BLaER1 treated with 17β-estradiol and CSF1 and Interleukin-3, amounts not matched to agents 10 nM and 100 nM (cell line): ENCODE results near the gene IQCK.

Experiments
- H3K27ac ChIP-seq, 11 experiments: shearing (Covaris generic); formaldehyde crosslinking; 2 replicates each; pipeline ENCODE4 v1.8.1; 2022
- H3K27me3 ChIP-seq, 11 experiments: shearing (Covaris generic); formaldehyde crosslinking; 2 replicates each; pipeline ENCODE4 v1.8.1; 2022
- H3K36me3 ChIP-seq, 11 experiments: shearing (Covaris generic); formaldehyde crosslinking; 2 replicates each; pipeline ENCODE4 v1.8.1; 2022
- H3K4me1 ChIP-seq, 10 experiments: shearing (Covaris generic); formaldehyde crosslinking; 2 replicates each; pipeline ENCODE4 v1.8.1; 2022
- H3K4me2 ChIP-seq, 11 experiments: shearing (Covaris generic); formaldehyde crosslinking; 2 replicates each; pipeline ENCODE4 v1.8.1; 2022
- H3K4me3 ChIP-seq, 10 experiments: shearing (Covaris generic); formaldehyde crosslinking; 2 replicates each; pipeline ENCODE4 v1.8.1; 2022
- H3K9ac ChIP-seq, 11 experiments: shearing (Covaris generic); formaldehyde crosslinking; 2 replicates each; pipeline ENCODE4 v1.8.1; 2022
- H3K9me3 ChIP-seq, 11 experiments: shearing (Covaris generic); formaldehyde crosslinking; replicated peaks in 1 of 11; 2 replicates each; pipeline ENCODE4 v1.8.1; 2022
- H4K20me1 ChIP-seq, 11 experiments: shearing (Covaris generic); formaldehyde crosslinking; 2 replicates each; pipeline ENCODE4 v1.8.1; 2022
- Cebpa-rat ChIP-seq, 11 experiments: shearing (Covaris generic); IDR thresholded peaks; 2 replicates each; pipeline ENCODE4 v1.8.1; 2022

The IQCK gene

GRCh38 chr16:19856120-19856519, 138.0 kb downstream of the IQCK start:
- H3K4me3 ChIP-seq = no peak overlapping the region
- H4K20me1 ChIP-seq = no peaks in the 10 kb centered on the region
- H3K9ac ChIP-seq = no peak overlapping the region
- H3K9me3 ChIP-seq = no peaks in the 10 kb centered on the region
- peaks cover 0 to 6% (median 0%) of the 10 kb centered on the region in 10 experiments; a peak in 3 of 20 replicates for H3K4me1 ChIP-seq
- H3K36me3 ChIP-seq = no peaks in the 10 kb centered on the region
- H3K27ac ChIP-seq = no peak overlapping the region
- TF ChIP-seq Cebpa-rat (IDR thresholded peaks at IDR 0.05) = no peak
- no peak overlapping the region for H3K4me2 ChIP-seq
- no peaks in the 10 kb centered on the region for H3K27me3 ChIP-seq

GRCh38 chr16:19857593-19858339, 139.7 kb downstream of the IQCK start:
- H3K36me3 ChIP-seq = no peaks in the 10 kb centered on the region
- H3K27ac ChIP-seq = no peak overlapping the region
- no peak for TF ChIP-seq Cebpa-rat (IDR thresholded peaks at IDR 0.05)
- H3K4me3 ChIP-seq = no peak overlapping the region
- no peak overlapping the region for H3K4me2 ChIP-seq
- no peaks in the 10 kb centered on the region for H4K20me1 ChIP-seq
- H3K4me1 ChIP-seq = peaks cover 0 to 5% (median 0%) of the 10 kb centered on the region in 10 experiments; a peak in 3 of 20 replicates
- H3K9me3 ChIP-seq = no peaks in the 10 kb centered on the region
- no peaks in the 10 kb centered on the region for H3K27me3 ChIP-seq
- no peak overlapping the region for H3K9ac ChIP-seq

- Histone ChIP-seq H3K4me1 (peaks cover 0 to 5% (median 0%) of the 10 kb centered on the region in 10 experiments; a peak in 3 of 20 replicates), H3K9me3 (no peaks in the 10 kb centered on the region), H3K4me2 (no peak overlapping the region), H4K20me1 (no peaks in the 10 kb centered on the region), H3K27ac (no peak overlapping the region), H3K27me3 (no peaks in the 10 kb centered on the region), H3K4me3 (no peak overlapping the region), H3K36me3 (no peaks in the 10 kb centered on the region), H3K9ac (no peak overlapping the region)
- TF ChIP-seq Cebpa-rat (IDR thresholded peaks at IDR 0.05) = no peak
These were observed 140.4 kb downstream of the IQCK start for GRCh38 chr16:19858340-19859018.

- Histone ChIP-seq H3K4me1 (peaks cover 0 to 5% (median 0%) of the 10 kb centered on the region in 10 experiments; a peak in 3 of 20 replicates), H3K4me2 (no peak overlapping the region)
These were observed 141.1 kb downstream of the IQCK start for GRCh38 chr16:19859166-19859565.

GRCh38 chr16:19859603-19860002, 141.5 kb downstream of the IQCK start:
- Histone ChIP-seq H3K4me3 (no peak overlapping the region), H3K27me3 (no peaks in the 10 kb centered on the region), H3K4me1 (peaks cover 0 to under 1% (median 0%) of the 10 kb centered on the region in 10 experiments; a peak in 1 of 20 replicates), H3K9ac (no peak overlapping the region), H3K36me3 (no peaks in the 10 kb centered on the region), H3K27ac (no peak overlapping the region), H4K20me1 (0 out of 22 replicates have a peak, but pooled peaks cover 0 to 2% (median 0%) of the 10 kb centered on the region in 11 experiments), H3K9me3 (no peaks in the 10 kb centered on the region), H3K4me2 (no peak overlapping the region)
- TF ChIP-seq Cebpa-rat (IDR thresholded peaks at IDR 0.05) = no peak

More at GRCh38 chr16:19859166-19859565, 141.1 kb downstream of the IQCK start:
- Histone ChIP-seq H3K36me3 (no peaks in the 10 kb centered on the region), H3K9ac (no peak overlapping the region), H3K4me3 (no peak overlapping the region), H3K27ac (no peak overlapping the region), H3K9me3 (no peaks in the 10 kb centered on the region), H3K27me3 (no peaks in the 10 kb centered on the region), H4K20me1 (no peaks in the 10 kb centered on the region)
- no peak for TF ChIP-seq Cebpa-rat (IDR thresholded peaks at IDR 0.05)

- H3K36me3 ChIP-seq = no peaks in the 10 kb centered on the region
- H3K9me3 ChIP-seq = no peaks in the 10 kb centered on the region
- H3K4me1 ChIP-seq = no peaks in the 10 kb centered on the region
- no peak overlapping the region for H3K27ac ChIP-seq
- H4K20me1 ChIP-seq = 0 out of 22 replicates have a peak, but pooled peaks cover 0 to 2% (median 0%) of the 10 kb centered on the region in 11 experiments
- no peaks in the 10 kb centered on the region for H3K27me3 ChIP-seq
- H3K4me3 ChIP-seq = no peak overlapping the region
- no peak overlapping the region for H3K4me2 ChIP-seq
- no peak overlapping the region for H3K9ac ChIP-seq
- TF ChIP-seq Cebpa-rat (IDR thresholded peaks at IDR 0.05) = no peak
These were observed 142.3 kb downstream of the IQCK start for GRCh38 chr16:19860166-19861041.

- no peak for TF ChIP-seq Cebpa-rat (IDR thresholded peaks at IDR 0.05)
- H3K9me3 ChIP-seq = no peaks in the 10 kb centered on the region
- H3K4me2 ChIP-seq = no peak overlapping the region
- no peak overlapping the region for H3K9ac ChIP-seq
- H3K27ac ChIP-seq = no peak overlapping the region
- no peak overlapping the region for H3K4me3 ChIP-seq
- H3K36me3 ChIP-seq = no peaks in the 10 kb centered on the region
- H3K4me1 ChIP-seq = no peaks in the 10 kb centered on the region
- no peaks in the 10 kb centered on the region for H3K27me3 ChIP-seq
- H4K20me1 ChIP-seq = 0 out of 22 replicates have a peak, but pooled peaks cover 0 to 2% (median 0%) of the 10 kb centered on the region in 11 experiments
These were observed 143.1 kb downstream of the IQCK start for GRCh38 chr16:19861133-19861532.

GRCh38 chr16:19861811-19862327, 143.8 kb downstream of the IQCK start:
- no peaks in the 10 kb centered on the region for H3K27me3 ChIP-seq
- H3K4me3 ChIP-seq = no peak overlapping the region
- H3K4me2 ChIP-seq = no peak overlapping the region
- no peak overlapping the region for H3K9ac ChIP-seq
- no peak for TF ChIP-seq Cebpa-rat (IDR thresholded peaks at IDR 0.05)
- no peaks in the 10 kb centered on the region for H3K9me3 ChIP-seq
- 0 out of 22 replicates have a peak, but pooled peaks cover 0 to 2% (median 0%) of the 10 kb centered on the region in 11 experiments for H4K20me1 ChIP-seq
- H3K4me1 ChIP-seq = peaks cover 0 to 2% (median 0%) of the 10 kb centered on the region in 10 experiments; a peak in 1 of 20 replicates
- no peaks in the 10 kb centered on the region for H3K36me3 ChIP-seq
- no peak overlapping the region for H3K27ac ChIP-seq
